CMK (cell line): Measurements from ENCODE around the gene XPO4.

Experiments
- DNase-seq: peaks from one replicate; pipeline ENCODE4 v3.0.0-alpha.2; 2010; ENCODE audit warnings: low read depth

Gene XPO4

GRCh38 chr13:20828539-20829364, 73.8 kb downstream of the XPO4 start:
- no peak for DNase-seq

GRCh38 chr13:20826843-20827560, 75.5 kb downstream of the XPO4 start:
- no peak for DNase-seq

- no peak for DNase-seq
Observed at GRCh38 chr13:20826301-20826700, 76.2 kb downstream of the XPO4 start.

- DNase-seq = no peak
Observed at GRCh38 chr13:20825477-20825875, 77.1 kb downstream of the XPO4 start.

- DNase-seq = no peak
Observed at GRCh38 chr13:20824762-20825476, 77.6 kb downstream of the XPO4 start.

- DNase-seq = no peak
Observed at GRCh38 chr13:20823071-20823470, 79.5 kb downstream of the XPO4 start.

GRCh38 chr13:20822406-20822805, 80.1 kb downstream of the XPO4 start:
- DNase-seq = no peak

- DNase-seq = no peak
Observed at GRCh38 chr13:20819715-20820114, 82.8 kb downstream of the XPO4 start.

GRCh38 chr13:20815464-20815863, 87.1 kb downstream of the XPO4 start:
- DNase-seq = no peak

- DNase-seq = no peak
Observed at GRCh38 chr13:20814224-20814910, 88.2 kb downstream of the XPO4 start.

- DNase-seq = no peak
Observed at GRCh38 chr13:20812890-20813289, 89.7 kb downstream of the XPO4 start.

- no peak for DNase-seq
Observed at GRCh38 chr13:20810808-20811207, 91.7 kb downstream of the XPO4 start.

GRCh38 chr13:20808874-20809273, 93.7 kb downstream of the XPO4 start:
- DNase-seq = no peak

GRCh38 chr13:20803180-20803965, 99.2 kb downstream of the XPO4 start:
- no peak for DNase-seq

GRCh38 chr13:20801707-20802106, 100.8 kb downstream of the XPO4 start:
- peak; percentile 45 for DNase-seq

- DNase-seq = no peak
Observed at GRCh38 chr13:20799726-20800416, 102.7 kb downstream of the XPO4 start.

GRCh38 chr13:20798027-20798426, 104.5 kb downstream of the XPO4 start:
- no peak for DNase-seq

GRCh38 chr13:20796791-20797508, 105.6 kb downstream of the XPO4 start:
- no peak for DNase-seq

GRCh38 chr13:20789665-20790064, 112.9 kb downstream of the XPO4 start:
- no peak for DNase-seq

- DNase-seq = no peak
Observed at GRCh38 chr13:20788312-20788711, 114.2 kb downstream of the XPO4 start.
